ENCODE results near the gene OR1D2.
"Not testable (repeated sequence)": the region's sequence is repeated elsewhere in the genome, so short reads cannot be mapped to it uniquely, and the experiment has no call there.

The OR1D2 gene

GRCh38 chr17:3065192-3065591, 39.0 kb downstream of the OR1D2 start:
- not testable (repeated sequence) for H4K8ac ChIP-seq (ENCODE audit: low read depth, low read length); H3K4ac ChIP-seq (ENCODE audit: low read length); H2BK12ac ChIP-seq (ENCODE audit: low read length); DNase-seq (ENCODE audit: low spot score); H3K79me1 ChIP-seq (ENCODE audit: low read depth, low read length); H3K23ac ChIP-seq (ENCODE audit: low read depth, low read length, poor library complexity); H3K4me1 ChIP-seq (ENCODE audit: control insufficient read depth in 2 of 2, insufficient read depth in 1 of 2, low read depth in 1 of 2, low read length in 2 of 2); H2BK15ac ChIP-seq (ENCODE audit: low read length); H3K27me3 ChIP-seq (ENCODE audit: control insufficient read depth in 3 of 3, insufficient read depth in 3 of 3, low read depth in 1 of 3, low read length in 3 of 3); H3K9me3 ChIP-seq (replicated peaks in 1 of 2; ENCODE audit: control insufficient read depth in 2 of 2, insufficient read depth in 1 of 2, low read depth in 1 of 2, low read length in 2 of 2); H3K4me3 ChIP-seq (ENCODE audit: low read length in 2 of 2); H3K14ac ChIP-seq (ENCODE audit: low read length); H4K91ac ChIP-seq (ENCODE audit: low read depth, low read length, poor library complexity); H3K27ac ChIP-seq (replicated peaks; ENCODE audit: low read length); H2AK5ac ChIP-seq (ENCODE audit: low read depth, low read length); H3K4me2 ChIP-seq (ENCODE audit: insufficient read depth, low read length, poor library complexity, severe bottlenecking); H2BK5ac ChIP-seq (ENCODE audit: low read length); H3K9ac ChIP-seq (ENCODE audit: low read depth, low read length, poor library complexity); H3K36me3 ChIP-seq (replicated peaks in 1 of 2; ENCODE audit: control insufficient read depth in 2 of 2, insufficient read depth in 2 of 2, low read length in 2 of 2); H2AFZ ChIP-seq (ENCODE audit: low read length); H2BK120ac ChIP-seq (ENCODE audit: low read depth, low read length); H3K18ac ChIP-seq (ENCODE audit: low read length)
- WGBS, 2 donors (ENCODE audit: extremely low coverage in 2 of 2, insufficient read length in 2 of 2, insufficient replicate concordance in 1 of 2) = no CpG with 5 or more reads among the region's 1 CpG

- not testable (repeated sequence) for H2BK5ac ChIP-seq (ENCODE audit: low read length); H3K18ac ChIP-seq (ENCODE audit: low read length); H3K9ac ChIP-seq (ENCODE audit: low read depth, low read length, poor library complexity); H3K9me3 ChIP-seq (replicated peaks in 1 of 2; ENCODE audit: control insufficient read depth in 2 of 2, insufficient read depth in 1 of 2, low read depth in 1 of 2, low read length in 2 of 2); H2AK5ac ChIP-seq (ENCODE audit: low read depth, low read length); H4K91ac ChIP-seq (ENCODE audit: low read depth, low read length, poor library complexity); H3K4me2 ChIP-seq (ENCODE audit: insufficient read depth, low read length, poor library complexity, severe bottlenecking); H3K79me1 ChIP-seq (ENCODE audit: low read depth, low read length); H3K27me3 ChIP-seq (ENCODE audit: control insufficient read depth in 3 of 3, insufficient read depth in 3 of 3, low read depth in 1 of 3, low read length in 3 of 3); H2AFZ ChIP-seq (ENCODE audit: low read length); H4K8ac ChIP-seq (ENCODE audit: low read depth, low read length); H3K36me3 ChIP-seq (replicated peaks in 1 of 2; ENCODE audit: control insufficient read depth in 2 of 2, insufficient read depth in 2 of 2, low read length in 2 of 2); H3K27ac ChIP-seq (replicated peaks; ENCODE audit: low read length); H3K4me3 ChIP-seq (ENCODE audit: low read length in 2 of 2); DNase-seq (ENCODE audit: low spot score); H2BK120ac ChIP-seq (ENCODE audit: low read depth, low read length); H3K4ac ChIP-seq (ENCODE audit: low read length); H3K23ac ChIP-seq (ENCODE audit: low read depth, low read length, poor library complexity); H3K14ac ChIP-seq (ENCODE audit: low read length); H3K4me1 ChIP-seq (ENCODE audit: control insufficient read depth in 2 of 2, insufficient read depth in 1 of 2, low read depth in 1 of 2, low read length in 2 of 2); H2BK15ac ChIP-seq (ENCODE audit: low read length); H2BK12ac ChIP-seq (ENCODE audit: low read length)
- no CpG with 5 or more reads among the region's 2 CpGs for WGBS, 2 donors (ENCODE audit: extremely low coverage in 2 of 2, insufficient read length in 2 of 2, insufficient replicate concordance in 1 of 2)
These were observed 40.7 kb downstream of the OR1D2 start, which contains the start of gene OR1D5 for GRCh38 chr17:3063507-3063906. OR1D5 (minus strand) TSS chr17:3063607; CDS start chr17:3063607, 0 bp downstream.

DNA sequence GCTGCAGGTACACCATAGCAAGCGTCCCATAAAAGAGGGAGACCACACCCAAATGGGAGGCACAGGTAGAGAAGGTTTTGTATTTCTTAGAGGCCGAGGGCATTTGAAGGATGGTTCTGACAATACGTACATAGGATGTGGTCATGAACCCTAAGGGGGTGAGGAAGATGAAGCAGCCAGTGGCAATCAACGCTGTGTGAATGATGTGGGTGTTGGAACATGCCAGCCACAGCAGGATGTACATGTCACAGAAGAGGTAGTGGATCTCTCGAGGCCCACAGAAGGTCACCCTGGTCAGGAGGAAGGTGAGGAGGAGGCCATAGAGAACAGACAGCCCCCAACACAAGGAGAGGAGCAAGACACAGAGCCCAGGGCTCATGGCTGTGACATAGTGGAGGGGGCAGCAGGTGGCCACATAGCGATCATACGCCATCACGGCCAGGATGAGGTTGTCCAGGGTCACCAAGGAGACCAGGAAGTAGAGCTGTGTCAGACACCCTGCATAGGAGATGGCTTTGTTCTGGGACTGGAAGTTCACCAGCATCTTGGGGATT, 41.3 kb downstream of the OR1D2 start:
- not testable (repeated sequence) for H3K4me1 ChIP-seq (ENCODE audit: control insufficient read depth in 2 of 2, insufficient read depth in 1 of 2, low read depth in 1 of 2, low read length in 2 of 2); H3K36me3 ChIP-seq (replicated peaks in 1 of 2; ENCODE audit: control insufficient read depth in 2 of 2, insufficient read depth in 2 of 2, low read length in 2 of 2); H2BK120ac ChIP-seq (ENCODE audit: low read depth, low read length); H3K27ac ChIP-seq (replicated peaks; ENCODE audit: low read length); H2BK15ac ChIP-seq (ENCODE audit: low read length); DNase-seq (ENCODE audit: low spot score); H3K4ac ChIP-seq (ENCODE audit: low read length); H4K8ac ChIP-seq (ENCODE audit: low read depth, low read length); H2AK5ac ChIP-seq (ENCODE audit: low read depth, low read length); H3K18ac ChIP-seq (ENCODE audit: low read length); H3K9me3 ChIP-seq (replicated peaks in 1 of 2; ENCODE audit: control insufficient read depth in 2 of 2, insufficient read depth in 1 of 2, low read depth in 1 of 2, low read length in 2 of 2); H3K14ac ChIP-seq (ENCODE audit: low read length); H3K23ac ChIP-seq (ENCODE audit: low read depth, low read length, poor library complexity); H3K79me1 ChIP-seq (ENCODE audit: low read depth, low read length); H3K27me3 ChIP-seq (ENCODE audit: control insufficient read depth in 3 of 3, insufficient read depth in 3 of 3, low read depth in 1 of 3, low read length in 3 of 3); H2AFZ ChIP-seq (ENCODE audit: low read length); H2BK5ac ChIP-seq (ENCODE audit: low read length); H3K9ac ChIP-seq (ENCODE audit: low read depth, low read length, poor library complexity); H3K4me3 ChIP-seq (ENCODE audit: low read length in 2 of 2); H3K4me2 ChIP-seq (ENCODE audit: insufficient read depth, low read length, poor library complexity, severe bottlenecking); H2BK12ac ChIP-seq (ENCODE audit: low read length); H4K91ac ChIP-seq (ENCODE audit: low read depth, low read length, poor library complexity)
- no CpG with 5 or more reads among the region's 8 CpGs for WGBS, 2 donors (ENCODE audit: extremely low coverage in 2 of 2, insufficient read length in 2 of 2, insufficient replicate concordance in 1 of 2)

DNA sequence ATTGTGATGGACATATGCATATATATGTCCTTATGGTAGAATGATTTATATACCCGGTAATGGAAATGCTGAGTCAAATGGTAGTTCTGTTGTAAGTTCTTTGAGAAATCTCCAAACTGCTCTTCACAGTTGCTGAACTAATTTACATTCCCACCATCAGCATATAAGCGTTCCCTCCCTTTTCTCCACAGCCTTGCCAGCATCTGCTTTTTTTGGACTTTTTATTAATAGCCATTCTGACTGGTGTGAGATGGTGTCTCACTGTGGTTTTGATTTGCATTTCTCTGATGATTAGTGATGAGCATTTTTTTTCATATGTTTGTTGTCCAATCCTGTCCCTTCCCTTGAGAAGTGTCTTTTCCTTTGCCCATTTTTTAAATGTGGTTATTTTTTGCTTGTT, 49.4 kb downstream of the OR1D2 start:
- H3K36me3 ChIP-seq (replicated peaks in 1 of 2; ENCODE audit: control insufficient read depth in 2 of 2, insufficient read depth in 2 of 2, low read length in 2 of 2); H3K4me3 ChIP-seq (ENCODE audit: low read length in 2 of 2); H4K8ac ChIP-seq (ENCODE audit: low read depth, low read length); DNase-seq (ENCODE audit: low spot score); H3K27ac ChIP-seq (replicated peaks; ENCODE audit: low read length); H2BK12ac ChIP-seq (ENCODE audit: low read length); H4K91ac ChIP-seq (ENCODE audit: low read depth, low read length, poor library complexity); H2AFZ ChIP-seq (ENCODE audit: low read length); H2BK5ac ChIP-seq (ENCODE audit: low read length); H3K9ac ChIP-seq (ENCODE audit: low read depth, low read length, poor library complexity); H3K4me1 ChIP-seq (ENCODE audit: control insufficient read depth in 2 of 2, insufficient read depth in 1 of 2, low read depth in 1 of 2, low read length in 2 of 2); H3K27me3 ChIP-seq (ENCODE audit: control insufficient read depth in 3 of 3, insufficient read depth in 3 of 3, low read depth in 1 of 3, low read length in 3 of 3); H3K23ac ChIP-seq (ENCODE audit: low read depth, low read length, poor library complexity); H3K14ac ChIP-seq (ENCODE audit: low read length); H3K4me2 ChIP-seq (ENCODE audit: insufficient read depth, low read length, poor library complexity, severe bottlenecking); H3K4ac ChIP-seq (ENCODE audit: low read length); H3K9me3 ChIP-seq (replicated peaks in 1 of 2; ENCODE audit: control insufficient read depth in 2 of 2, insufficient read depth in 1 of 2, low read depth in 1 of 2, low read length in 2 of 2); H3K79me1 ChIP-seq (ENCODE audit: low read depth, low read length); H2BK15ac ChIP-seq (ENCODE audit: low read length); H2AK5ac ChIP-seq (ENCODE audit: low read depth, low read length); H3K18ac ChIP-seq (ENCODE audit: low read length); H2BK120ac ChIP-seq (ENCODE audit: low read depth, low read length): not testable (repeated sequence)
- WGBS, 2 donors (ENCODE audit: extremely low coverage in 2 of 2, insufficient read length in 2 of 2, insufficient replicate concordance in 1 of 2) = no CpG with 5 or more reads among the region's 2 CpGs
